ENCODE measurements around the gene EHBP1L1.

The EHBP1L1 gene

DNA sequence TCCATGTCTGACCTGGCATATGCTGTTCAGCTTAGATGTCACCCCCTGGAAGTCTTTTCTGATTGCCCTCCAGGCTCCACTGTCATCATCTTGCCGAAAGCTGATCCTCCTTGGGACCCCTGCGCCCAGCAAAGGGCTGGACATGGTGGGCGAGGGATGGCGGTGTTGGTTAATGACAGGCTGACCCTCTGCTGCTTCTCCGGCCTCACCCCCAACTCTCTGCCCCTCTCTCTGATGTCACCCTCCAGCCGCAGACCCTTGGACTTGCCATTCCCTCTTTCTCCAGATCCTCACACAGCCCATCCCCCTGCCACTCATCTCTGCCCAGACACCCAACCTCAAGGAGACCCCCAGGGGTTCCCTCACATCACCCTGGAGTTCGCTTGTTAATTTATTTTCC, 2.3 kb downstream of the EHBP1L1 start:
- TF ChIP-seq, protein P1, sequence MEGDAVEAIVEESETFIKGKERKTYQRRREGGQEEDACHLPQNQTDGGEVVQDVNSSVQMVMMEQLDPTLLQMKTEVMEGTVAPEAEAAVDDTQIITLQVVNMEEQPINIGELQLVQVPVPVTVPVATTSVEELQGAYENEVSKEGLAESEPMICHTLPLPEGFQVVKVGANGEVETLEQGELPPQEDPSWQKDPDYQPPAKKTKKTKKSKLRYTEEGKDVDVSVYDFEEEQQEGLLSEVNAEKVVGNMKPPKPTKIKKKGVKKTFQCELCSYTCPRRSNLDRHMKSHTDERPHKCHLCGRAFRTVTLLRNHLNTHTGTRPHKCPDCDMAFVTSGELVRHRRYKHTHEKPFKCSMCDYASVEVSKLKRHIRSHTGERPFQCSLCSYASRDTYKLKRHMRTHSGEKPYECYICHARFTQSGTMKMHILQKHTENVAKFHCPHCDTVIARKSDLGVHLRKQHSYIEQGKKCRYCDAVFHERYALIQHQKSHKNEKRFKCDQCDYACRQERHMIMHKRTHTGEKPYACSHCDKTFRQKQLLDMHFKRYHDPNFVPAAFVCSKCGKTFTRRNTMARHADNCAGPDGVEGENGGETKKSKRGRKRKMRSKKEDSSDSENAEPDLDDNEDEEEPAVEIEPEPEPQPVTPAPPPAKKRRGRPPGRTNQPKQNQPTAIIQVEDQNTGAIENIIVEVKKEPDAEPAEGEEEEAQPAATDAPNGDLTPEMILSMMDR (conservative IDR thresholded peaks at IDR 0.05), result no peak
- H3K27ac ChIP-seq, result no peak overlapping the region; the same call in 1 of the 2 replicates

DNA sequence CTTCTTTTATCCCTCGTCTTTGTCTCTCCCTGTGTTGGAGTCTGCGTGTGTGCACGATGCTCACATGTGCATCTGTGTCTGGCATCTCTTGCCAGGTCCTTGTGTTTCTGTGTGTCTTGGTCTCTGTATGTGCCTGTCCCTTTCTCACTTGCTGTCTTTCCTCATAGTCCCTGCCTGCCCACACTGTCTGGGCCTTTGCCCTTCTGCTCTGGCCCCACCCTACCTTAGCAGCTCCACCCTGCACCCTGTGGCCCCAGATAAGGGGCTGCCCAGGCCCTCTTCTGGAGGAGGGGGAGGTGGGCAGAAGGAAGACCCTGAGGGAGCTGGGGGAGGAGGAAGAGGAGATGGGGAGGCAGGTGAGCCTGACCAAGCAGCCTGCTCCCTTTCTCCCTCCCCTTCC, 2.8 kb downstream of the EHBP1L1 start:
- H3K27ac ChIP-seq, result no peak overlapping the region

DNA sequence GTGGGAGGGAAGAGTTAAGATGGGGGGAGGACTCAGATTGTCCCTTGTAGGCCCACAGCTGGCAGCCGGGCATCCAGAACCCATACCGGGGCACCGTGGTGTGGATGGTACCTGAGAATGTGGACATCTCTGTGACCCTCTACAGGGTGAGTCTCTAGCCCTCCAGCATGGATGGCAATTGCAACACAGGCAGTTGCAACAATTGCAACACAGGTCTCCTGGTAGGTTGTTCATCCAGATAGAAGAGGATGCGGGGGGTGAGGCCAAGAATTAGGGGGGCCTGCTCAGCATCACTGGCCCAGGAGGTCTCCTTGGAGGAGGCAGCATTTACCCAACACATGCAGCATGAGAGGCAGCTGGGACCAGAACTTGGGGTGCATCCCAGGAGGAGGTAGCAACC, 3.4 kb downstream of the EHBP1L1 start:
- H3K27ac ChIP-seq, result no peak overlapping the region
- TF ChIP-seq, protein P1 (conservative IDR thresholded peaks at IDR 0.05), result no peak

More for the DNA sequence above, 2.8 kb downstream of the EHBP1L1 start:
- TF ChIP-seq, protein P1 (conservative IDR thresholded peaks at IDR 0.05), result no peak

DNA sequence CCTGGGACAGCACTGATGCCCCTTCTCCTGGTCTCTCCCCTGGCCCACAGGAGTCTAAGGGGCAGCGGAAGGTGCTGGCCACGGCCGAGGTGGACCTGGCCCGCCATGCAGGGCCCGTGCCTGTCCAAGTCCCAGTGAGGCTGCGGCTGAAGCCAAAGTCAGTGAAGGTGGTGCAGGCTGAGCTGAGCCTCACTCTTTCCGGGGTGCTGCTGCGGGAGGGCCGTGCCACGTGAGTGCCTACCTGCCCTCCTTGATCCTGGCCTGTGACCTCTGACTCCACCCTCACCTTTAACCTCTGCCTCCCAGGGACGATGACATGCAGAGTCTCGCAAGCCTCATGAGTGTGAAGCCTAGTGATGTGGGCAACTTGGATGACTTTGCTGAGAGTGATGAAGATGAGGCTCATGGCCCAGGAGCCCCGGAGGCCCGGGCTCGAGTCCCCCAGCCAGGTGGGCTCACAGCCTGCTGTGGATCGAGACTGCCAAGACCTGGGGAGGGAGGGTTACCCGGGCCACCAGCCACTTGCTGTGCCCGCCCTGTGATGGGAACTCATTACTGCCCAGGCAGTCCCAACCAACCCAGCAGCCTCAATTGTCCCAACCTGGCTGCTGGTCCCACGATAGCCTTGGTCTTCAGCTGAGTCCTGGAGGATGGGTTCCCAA, 4.3 kb downstream of the EHBP1L1 start:
- no peak overlapping the region for H3K27ac ChIP-seq
- TF ChIP-seq, protein P1 (conservative IDR thresholded peaks at IDR 0.05), result no peak

DNA sequence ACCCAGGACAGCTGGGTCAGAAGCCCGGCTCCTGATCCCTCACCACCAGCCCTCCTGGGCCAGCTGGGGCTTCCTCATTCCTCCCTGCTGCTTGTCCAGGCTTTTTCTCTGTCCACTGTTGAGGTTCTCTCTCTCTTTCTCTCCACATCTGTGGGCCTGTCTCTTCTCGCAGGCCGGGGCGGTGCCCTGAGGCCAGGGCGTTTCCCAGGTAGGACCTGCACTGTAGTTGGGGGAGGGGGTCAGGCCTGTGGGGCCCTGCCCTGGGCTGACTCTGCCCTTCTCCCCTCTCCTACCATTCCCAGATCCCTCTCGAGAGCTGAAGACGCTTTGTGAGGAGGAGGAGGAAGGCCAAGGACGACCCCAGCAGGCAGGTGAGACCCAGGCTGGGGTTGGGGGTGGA, 4.9 kb downstream of the EHBP1L1 start:
- H3K27ac ChIP-seq, result no peak overlapping the region
- TF ChIP-seq, protein P1 (conservative IDR thresholded peaks at IDR 0.05), result no peak

DNA sequence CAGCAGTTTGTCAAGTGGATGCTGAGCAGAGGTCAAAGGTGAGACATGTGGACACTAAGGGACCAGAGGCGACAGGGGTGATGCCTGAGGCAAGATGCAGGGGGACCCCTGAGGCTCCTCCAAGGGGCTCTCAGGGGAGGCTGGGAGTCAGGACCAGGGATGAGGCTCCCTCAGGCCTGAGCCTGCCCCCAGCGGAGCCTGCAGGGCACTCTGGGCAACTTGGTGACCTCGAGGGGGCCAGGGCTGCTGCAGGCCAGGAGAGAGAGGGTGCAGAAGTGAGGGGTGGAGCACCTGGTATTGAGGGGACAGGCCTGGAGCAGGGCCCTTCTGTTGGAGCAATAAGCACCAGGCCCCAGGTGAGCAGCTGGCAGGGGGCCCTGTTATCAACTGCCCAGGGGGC, 6.1 kb downstream of the EHBP1L1 start:
- no peak overlapping the region for H3K27ac ChIP-seq
- TF ChIP-seq, protein P1 (conservative IDR thresholded peaks at IDR 0.05), result no peak

DNA sequence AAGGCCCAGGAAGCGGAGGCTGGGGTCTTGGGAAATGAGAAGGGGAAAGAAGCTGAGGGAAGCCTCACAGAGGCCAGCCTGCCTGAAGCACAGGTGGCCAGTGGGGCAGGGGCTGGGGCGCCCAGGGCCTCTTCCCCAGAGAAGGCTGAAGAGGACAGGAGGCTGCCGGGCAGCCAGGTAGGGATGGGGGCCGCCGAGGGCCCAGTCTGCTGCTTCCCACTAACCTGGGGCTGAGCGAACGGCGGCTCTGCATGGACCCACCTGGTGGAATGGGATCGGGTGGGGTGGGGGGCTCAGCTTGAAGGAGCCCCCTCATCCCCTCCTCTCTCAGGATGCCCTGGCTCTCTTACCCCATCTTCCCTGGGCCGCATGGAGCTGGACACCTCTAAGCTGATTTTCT, 7.7 kb downstream of the EHBP1L1 start:
- H3K27ac ChIP-seq, result no peak overlapping the region
- TF ChIP-seq, protein P1 (conservative IDR thresholded peaks at IDR 0.05), result no peak

Data from VCaP (cell line).